Activated CD4-positive, alpha-beta T cell treated with anti-CD3 and anti-CD28 coated beads, Interleukin-2, amount 50 U/mL, for 16 hours (primary cell): ENCODE results near the gene MED12L.

Source experiments
- DNase-seq: peaks from one replicate; pipeline ENCODE4 v3.0.0-alpha.2; 2020

The MED12L gene

DNA sequence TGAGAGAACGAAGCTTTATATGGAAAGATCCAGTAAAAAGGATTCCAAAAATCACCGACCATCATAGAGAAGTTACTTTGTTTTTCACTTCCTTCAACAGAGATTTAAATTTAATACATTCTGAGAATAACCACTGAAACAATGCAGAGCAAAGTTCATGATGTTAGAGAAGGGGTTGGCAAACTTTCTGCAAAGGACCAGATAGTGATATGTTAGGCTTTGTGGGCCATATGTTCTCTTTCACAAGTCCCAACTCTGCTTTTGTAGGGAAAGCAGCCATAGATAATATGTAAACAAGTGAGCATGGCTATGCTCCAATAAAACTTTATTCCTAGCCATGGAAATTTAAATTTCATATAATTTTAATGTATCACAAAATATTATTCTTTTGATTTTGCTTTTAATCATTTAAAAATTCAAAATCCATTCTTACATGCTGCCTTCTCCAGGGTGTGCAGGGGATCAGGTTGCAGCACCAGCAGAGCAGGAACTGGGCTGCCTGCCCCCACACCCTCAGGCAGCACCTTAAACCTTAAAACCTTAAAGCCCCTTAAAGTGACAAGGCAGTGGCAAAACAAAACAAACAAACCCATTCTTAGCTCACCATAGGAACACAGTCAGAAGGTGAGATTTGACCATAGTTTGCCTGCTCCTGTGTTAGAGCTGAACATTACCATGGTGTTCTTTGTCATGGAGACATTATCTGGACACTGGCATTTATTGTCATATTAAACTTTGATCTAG lies 392.3 kb downstream of the MED12L start:
- DNase-seq = no peak

DNA sequence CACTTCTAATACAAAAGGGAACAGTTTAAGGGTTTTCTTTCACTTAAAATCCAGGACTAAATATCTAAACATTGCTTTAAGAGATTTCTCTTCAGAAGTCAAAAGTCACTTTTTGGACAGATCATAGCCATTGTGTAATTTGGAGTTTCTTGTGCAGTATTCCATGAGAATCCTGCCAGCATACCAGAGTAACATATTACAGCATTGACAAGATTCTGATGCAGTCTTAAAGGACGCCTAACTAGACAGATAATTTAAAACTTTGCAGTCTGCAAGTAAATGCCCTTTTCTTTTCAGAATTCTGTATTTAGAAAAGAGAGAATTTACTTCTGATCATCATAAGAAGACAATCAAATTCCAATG lies 392.9 kb downstream of the MED12L start:
- no peak for DNase-seq

DNA sequence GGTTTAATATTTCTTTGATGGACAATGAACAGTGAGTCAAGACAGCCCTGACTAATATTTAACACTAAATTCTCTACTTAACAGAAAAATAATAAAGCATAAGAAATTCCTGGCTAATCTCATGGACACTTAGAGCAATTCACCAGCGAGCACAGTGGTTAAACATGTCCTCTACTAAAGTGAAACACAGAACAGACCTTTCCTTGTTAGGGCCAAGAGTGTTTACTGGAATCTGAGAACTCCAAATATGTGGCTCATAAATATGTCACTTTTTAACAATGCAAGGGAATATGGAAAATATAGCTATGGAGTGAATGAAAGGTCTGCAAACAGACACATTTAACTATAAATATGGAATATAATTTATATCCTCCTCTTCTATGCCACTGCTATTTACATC lies 394.0 kb downstream of the MED12L start:
- no peak for DNase-seq

DNA sequence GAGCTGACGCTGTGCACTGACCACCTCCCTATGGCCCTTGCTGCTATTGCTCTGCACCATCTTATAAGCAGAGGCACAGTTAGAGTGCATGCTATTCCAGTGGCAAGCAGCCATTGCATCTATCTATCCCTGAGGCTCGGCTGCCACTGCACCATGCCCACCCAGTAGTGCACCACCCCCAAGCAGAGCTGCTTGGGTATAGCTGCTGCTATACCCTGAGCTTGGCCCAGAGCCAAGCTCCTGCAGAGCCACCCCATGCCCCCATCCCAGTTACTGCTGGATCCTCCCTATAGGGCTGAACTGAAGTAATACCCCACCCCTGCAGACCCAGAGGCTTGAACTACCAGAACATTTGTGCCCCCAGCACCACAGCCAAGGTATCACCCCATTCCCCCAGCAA lies 395.0 kb downstream of the MED12L start:
- no peak for DNase-seq

DNA sequence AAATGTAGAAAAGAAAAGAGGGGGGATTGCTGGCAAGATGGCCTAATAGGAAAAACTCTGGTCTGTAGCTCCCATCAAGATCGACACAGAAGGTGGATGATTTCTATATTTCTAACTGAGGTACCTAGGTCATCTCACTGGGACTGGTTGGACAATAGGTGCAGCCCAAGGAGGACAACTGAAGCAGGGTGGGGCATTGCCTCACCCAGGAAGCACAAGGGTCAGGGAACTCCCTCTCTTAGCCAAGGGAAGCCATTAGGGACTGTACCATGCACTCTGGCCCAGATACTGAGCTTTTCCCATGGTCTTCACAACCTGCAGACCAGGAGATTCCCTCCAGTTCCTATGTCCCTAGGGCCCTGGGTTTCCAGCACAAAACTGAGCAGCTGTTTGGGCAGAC lies 398.0 kb downstream of the MED12L start:
- DNase-seq = no peak

DNA sequence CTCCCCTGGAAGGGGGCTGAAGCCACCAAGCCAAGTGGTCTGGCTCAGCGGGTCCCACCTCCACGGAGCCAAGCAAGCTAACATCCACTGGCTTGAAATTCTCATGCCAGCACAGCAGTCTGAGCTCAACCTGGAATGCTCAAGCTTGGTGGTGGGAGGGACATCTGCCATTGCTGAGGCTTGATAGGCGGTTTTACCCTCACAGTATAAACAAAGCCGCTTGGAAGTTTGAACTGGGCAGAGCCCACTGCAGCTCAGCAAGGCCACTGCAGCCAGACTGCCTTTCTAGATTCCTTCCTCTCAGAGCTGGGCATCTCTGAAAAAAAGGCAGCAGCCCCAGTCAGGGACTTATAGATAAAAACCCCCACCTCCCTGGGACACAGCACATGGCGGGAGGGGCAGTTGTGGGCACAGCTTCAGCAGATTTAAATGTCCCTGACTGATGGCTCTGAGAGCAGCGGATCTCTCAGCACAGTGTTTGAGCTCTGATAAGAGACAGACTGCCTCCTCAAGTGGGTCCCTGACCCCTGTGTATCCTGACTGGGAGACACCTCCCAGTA lies 398.6 kb downstream of the MED12L start:
- DNase-seq = no peak
